CD1c-positive myeloid dendritic cell (primary cell): ENCODE measurements around the gene C1R.
A peak's percentile ranks its signal among the peaks of the same experiment; 100 is the strongest.
"Not testable (repeated sequence)": the region's sequence is repeated elsewhere in the genome, so short reads cannot be mapped to it uniquely, and the experiment has no call there.

Experiments
- DNase-seq: peaks from one replicate; pipeline ENCODE4 v3.0.0-alpha.2; 2016; ENCODE audit errors: extremely low spot score

Gene C1R

GRCh38 chr12:7120166-7120565, 27.9 kb upstream of the C1R start:
- DNase-seq = no peak

GRCh38 chr12:7118881-7119280, 26.6 kb upstream of the C1R start:
- peak; percentile 50 for DNase-seq

DNA sequence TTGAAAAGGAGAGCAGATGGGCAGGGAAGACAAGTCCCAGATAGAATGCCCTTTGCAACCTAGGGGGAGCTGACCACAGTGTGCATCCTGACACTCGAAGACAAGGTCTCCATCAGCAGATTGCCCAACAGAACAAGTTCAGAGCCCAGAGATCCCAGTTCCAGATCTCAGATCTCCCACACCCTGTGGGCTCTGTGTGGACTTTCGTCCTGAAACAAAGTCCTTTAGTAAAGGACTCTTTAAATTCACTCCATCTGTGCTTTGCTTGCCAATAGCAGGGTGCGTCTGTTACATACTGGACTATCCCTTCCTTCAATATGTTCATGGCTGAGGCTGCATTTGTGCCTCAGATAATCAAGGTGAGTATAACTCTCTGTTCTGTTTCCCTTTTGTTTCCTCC, 25.4 kb upstream of the C1R start:
- DNase-seq = no peak

DNA sequence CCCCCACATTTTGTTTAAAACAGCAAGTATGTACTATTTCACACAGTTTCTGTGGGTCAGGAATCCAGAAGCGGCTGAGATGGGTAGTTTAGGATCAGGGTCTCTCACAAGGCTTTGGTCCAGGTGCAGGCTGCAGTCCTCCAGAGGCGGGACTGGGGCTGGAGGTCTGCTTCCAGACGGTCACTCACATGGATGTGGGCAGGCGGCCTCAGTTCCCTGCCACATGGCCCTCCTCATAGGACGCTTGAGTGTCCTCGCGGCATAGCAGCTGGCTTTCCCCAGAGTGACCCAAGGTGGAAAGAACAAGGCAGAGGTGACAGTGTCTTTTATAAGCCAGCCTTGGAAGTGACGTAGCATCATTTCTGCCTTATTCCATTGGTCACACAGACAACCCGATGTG, 24.7 kb upstream of the C1R start:
- no peak for DNase-seq

- no peak for DNase-seq
Observed at GRCh38 chr12:7116196-7116595, 24.0 kb upstream of the C1R start.

GRCh38 chr12:7114851-7115250, 22.6 kb upstream of the C1R start:
- no peak for DNase-seq

GRCh38 chr12:7114008-7114407, 21.8 kb upstream of the C1R start:
- no peak for DNase-seq

GRCh38 chr12:7113389-7113871, 21.2 kb upstream of the C1R start:
- DNase-seq = peak; percentile 62

GRCh38 chr12:7112041-7112440, 19.8 kb upstream of the C1R start:
- DNase-seq = no peak

GRCh38 chr12:7110661-7111060, 18.4 kb upstream of the C1R start:
- DNase-seq = no peak

- DNase-seq = no peak
Observed at GRCh38 chr12:7109572-7109920, 17.3 kb upstream of the C1R start.

GRCh38 chr12:7108796-7109571, 16.7 kb upstream of the C1R start, which contains the start of gene C1RL:
C1RL (minus strand) TSS chr12:7109214; CDS start chr12:7109180, 34 bp downstream.
- DNase-seq = peak; percentile 95

DNA sequence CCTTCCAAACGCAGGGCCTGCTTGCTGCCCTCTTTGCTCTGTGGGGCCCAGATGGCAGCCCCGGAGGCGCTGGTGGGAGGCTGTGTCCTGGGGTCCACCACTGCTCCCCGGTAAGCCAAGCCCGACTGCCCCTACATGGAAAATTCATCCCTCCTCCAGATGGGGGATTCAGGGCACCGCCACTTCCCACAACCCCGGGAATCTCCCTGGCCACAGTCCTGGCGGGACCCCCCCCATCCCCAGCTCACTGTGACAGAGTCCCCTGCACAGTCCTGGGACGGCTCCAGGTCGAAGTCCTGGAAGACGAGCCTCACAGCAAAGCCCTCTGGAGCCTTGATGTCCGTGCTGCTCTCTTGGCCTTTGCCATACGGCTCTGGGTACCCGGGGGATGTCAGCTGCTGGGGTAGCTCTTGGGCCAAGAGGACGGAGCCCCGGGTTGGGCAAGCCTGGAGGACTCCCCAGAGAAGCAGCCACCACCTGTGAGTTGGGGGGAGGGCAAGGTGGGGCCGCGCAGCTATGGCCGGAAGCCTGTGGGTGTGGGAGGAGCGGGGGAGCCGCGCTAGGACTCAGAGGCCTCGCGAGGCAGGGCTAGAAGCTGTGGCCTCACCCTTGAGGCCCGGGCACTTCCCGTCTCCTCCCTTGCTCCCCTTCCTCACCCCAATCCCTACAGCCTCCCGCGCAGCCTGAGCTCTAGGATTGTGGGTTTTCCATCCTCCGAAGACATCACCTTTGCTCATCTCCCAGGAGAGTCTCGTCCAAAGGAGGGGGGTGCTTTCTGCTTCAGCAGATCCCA, 16.0 kb upstream of the C1R start:
- DNase-seq = peak; percentile 54

GRCh38 chr12:7107636-7108002, 15.4 kb upstream of the C1R start:
- peak; percentile 21 for DNase-seq

GRCh38 chr12:7107181-7107580, 14.9 kb upstream of the C1R start:
- DNase-seq = not testable (repeated sequence)

- DNase-seq = no peak
Observed at GRCh38 chr12:7106082-7106481, 13.8 kb upstream of the C1R start.

DNA sequence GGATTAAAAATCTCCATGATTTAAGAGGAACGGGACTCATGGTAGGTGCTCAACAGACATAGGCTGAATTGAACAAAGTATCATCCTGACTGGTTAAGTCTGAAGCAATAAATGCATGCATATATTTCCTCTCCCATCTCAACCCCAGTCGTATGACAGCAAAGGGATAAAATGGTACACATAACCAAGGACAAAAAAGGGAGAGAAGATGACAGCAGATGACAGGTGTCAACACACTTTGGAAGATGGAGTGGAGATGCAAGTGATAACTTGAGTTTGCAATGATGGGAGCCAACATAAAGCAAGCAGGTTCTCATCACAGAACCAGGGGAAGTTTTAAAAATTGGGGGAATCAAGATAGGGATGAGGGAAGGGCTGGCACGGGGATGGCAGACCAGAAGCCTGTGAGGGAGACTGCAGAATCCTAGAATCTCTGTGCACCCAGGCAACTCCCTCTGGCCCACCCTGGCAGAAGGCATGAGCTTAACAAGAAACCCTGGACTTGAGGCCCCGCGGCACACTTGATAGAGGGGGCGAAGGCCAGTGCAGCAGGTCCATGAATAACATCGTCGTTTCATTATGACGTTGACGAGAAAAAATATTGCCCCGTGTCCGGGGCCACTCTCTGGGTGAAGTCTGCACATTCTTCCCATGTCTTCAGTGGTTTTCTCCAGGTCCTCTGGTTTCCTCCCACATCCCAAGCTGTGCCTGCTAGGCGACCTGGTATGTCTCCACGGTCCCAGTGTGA, 11.8 kb upstream of the C1R start:
- DNase-seq = no peak

GRCh38 chr12:7102582-7102981, 10.3 kb upstream of the C1R start:
- DNase-seq = no peak

DNA sequence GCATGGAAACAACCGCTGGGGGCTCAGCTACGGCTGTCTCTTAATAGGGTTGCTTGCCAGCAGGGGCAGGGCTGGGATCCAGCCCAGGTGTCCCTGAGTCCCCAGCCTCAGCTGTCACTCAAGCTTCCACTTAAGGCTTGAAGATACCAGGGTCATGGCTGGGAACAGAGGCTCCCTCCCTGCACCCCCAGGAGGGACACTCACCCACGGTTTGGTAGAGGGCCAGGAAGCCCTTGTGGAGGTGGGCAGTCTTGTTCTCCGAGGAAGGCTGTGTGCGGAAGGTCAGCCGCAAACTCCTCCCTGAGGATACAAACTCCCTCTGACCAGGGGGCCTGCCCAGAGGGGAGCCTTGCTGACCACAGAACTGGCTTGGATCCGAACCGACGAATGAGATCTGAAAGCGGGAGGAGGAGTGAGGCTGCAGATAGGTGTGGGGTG, 9.5 kb upstream of the C1R start:
- no peak for DNase-seq

DNA sequence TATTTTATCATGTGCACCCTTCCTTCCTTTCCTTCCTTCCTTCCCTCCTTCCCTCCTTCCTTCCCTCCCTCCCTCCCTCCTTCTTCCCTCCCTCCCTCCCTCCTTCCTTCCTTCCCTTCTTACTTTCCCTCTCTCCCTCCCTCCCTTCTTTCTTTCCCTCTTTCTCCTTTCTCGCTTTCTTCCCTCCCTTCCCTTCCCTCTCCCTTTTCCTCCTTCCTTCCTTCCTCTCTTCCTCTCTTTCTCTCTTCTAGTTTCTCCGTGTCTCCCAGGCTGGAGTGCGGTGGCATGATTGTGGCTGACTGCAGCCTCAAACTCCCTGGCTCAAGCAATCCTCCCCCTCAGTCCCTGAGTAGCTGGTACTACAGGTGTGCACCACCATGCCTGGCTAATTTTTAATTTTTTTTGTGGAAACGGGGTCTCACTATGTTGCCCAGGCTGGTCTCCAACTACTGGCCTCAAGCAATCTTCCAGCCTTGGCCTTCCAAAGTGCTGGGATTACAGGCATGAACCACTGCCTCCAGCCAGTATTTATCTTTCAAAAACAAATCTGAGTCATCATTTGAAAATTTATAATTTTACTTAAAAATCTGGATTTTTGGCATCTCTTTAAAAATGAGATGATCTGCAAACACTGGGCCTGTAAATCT, 8.9 kb upstream of the C1R start:
- DNase-seq = no peak

- no peak for DNase-seq
Observed at GRCh38 chr12:7100239-7100638, 8.0 kb upstream of the C1R start.
